SK-N-SH (cell line): ENCODE data around the gene JAML. TPM values are rescaled to one million over a fixed set of nuclear protein-coding genes. Genes with fewer than 3 reads are reported as not detected.

Experiments
- CTCF ChIA-PET: fragments of 300-600, 350-600 bp; formaldehyde crosslinking; extraction: SDS; loops from one replicate; lab custom pipeline; 2021; lab: Yijun Ruan, JAX
- POLR2A ChIA-PET: fragments of 350-600 bp; sonication (Branson Sonifier 250); formaldehyde crosslinking; extraction: SDS; loops from one replicate; lab custom pipeline; 2020; ENCODE audit warnings: antibody characterized with exemption, inconsistent platforms; lab: Yijun Ruan, JAX
- DNase-seq: peaks from one replicate; pipeline ENCODE4 v3.0.0; 2012
- H2AFZ ChIP-seq: fragments of 200-600 bp; sonication (generic); 2 replicates; pipeline ENCODE4 v1.8.1; 2016; ENCODE audit warnings: antibody characterized with exemption, mild to moderate bottlenecking, low read depth
- H3F3A ChIP-seq: fragments of 200-600 bp; sonication (generic); replicated peaks from 2 replicates; pipeline ENCODE3; 2016; ENCODE audit warnings: antibody characterized with exemption, mild to moderate bottlenecking; ENCODE audit not compliant: insufficient read depth
- H3K27ac ChIP-seq, 2 experiments: fragments of 200-500 bp in 1 of 2; fragments of 200-600 bp in 1 of 2; sonication (Bioruptor generic) in 1 of 2; sonication (generic), shearing (Covaris generic) in 1 of 2; 2 replicates each; pipeline versions ENCODE4 v1.5.1 to v1.6.1; 2014 to 2016; ENCODE audit warnings: low read depth in 2 of 2, inconsistent platforms in 1 of 2, low read length in 1 of 2, mild to moderate bottlenecking in 1 of 2, mixed read lengths in 1 of 2
- H3K27me3 ChIP-seq: fragments of 200-600 bp; sonication (generic), shearing (Covaris generic); 2 replicates; pipeline ENCODE4 v1.6.1; 2016; ENCODE audit warnings: mixed run types; ENCODE audit not compliant: insufficient read depth
- H3K36me3 ChIP-seq, 2 experiments: fragments of 200-500 bp in 1 of 2; fragments of 200-600 bp in 1 of 2; sonication (Bioruptor generic) in 1 of 2; sonication (generic) in 1 of 2; replicated peaks in 1 of 2; 2 replicates each; pipeline versions ENCODE3 to v1.5.1; 2014 to 2016; ENCODE audit warnings: low read length in 1 of 2, mild to moderate bottlenecking in 1 of 2; ENCODE audit not compliant: insufficient read depth in 2 of 2, control insufficient read depth in 1 of 2
- H3K4me1 ChIP-seq, 2 experiments: fragments of 200-500 bp in 1 of 2; fragments of 200-600 bp in 1 of 2; sonication (Bioruptor generic) in 1 of 2; sonication (generic), shearing (Covaris generic) in 1 of 2; 2 replicates each; pipeline versions ENCODE4 v1.5.1 to v1.6.1; 2014 to 2016; ENCODE audit warnings: low read depth in 1 of 2, low read length in 1 of 2, mixed run types in 1 of 2; ENCODE audit not compliant: insufficient read depth in 2 of 2, control insufficient read depth in 1 of 2
- H3K4me2 ChIP-seq: fragments of 200-600 bp; sonication (generic), shearing (Covaris generic); 2 replicates; pipeline ENCODE4 v1.6.1; 2017; ENCODE audit warnings: mixed run types
- H3K4me3 ChIP-seq, 2 experiments: fragments of 200-500 bp in 1 of 2; fragments of 200-600 bp in 1 of 2; sonication (Bioruptor generic) in 1 of 2; sonication (generic), shearing (Covaris generic) in 1 of 2; 2 replicates each; pipeline versions ENCODE4 v1.5.1 to v1.8.1; 2014 to 2016; ENCODE audit warnings: low read depth in 2 of 2, inconsistent platforms in 1 of 2, low read length in 1 of 2, mild to moderate bottlenecking in 1 of 2, mixed read lengths in 1 of 2, moderate library complexity in 1 of 2
- H3K79me2 ChIP-seq: fragments of 200-600 bp; sonication (generic); 2 replicates; pipeline ENCODE4 v1.8.1; 2017; ENCODE audit warnings: mild to moderate bottlenecking; ENCODE audit not compliant: insufficient read depth
- H3K9ac ChIP-seq: fragments of 200-600 bp; sonication (generic); 2 replicates; pipeline ENCODE4 v1.6.1; 2017; ENCODE audit warnings: mixed run types
- H3K9me2 ChIP-seq: fragments of 200-600 bp; sonication (generic); 2 replicates; pipeline ENCODE4 v1.6.1; 2017; ENCODE audit warnings: mixed run types
- H3K9me3 ChIP-seq: fragments of 200-600 bp; sonication (generic); 2 replicates; pipeline ENCODE4 v1.6.1; 2017; ENCODE audit warnings: mixed run types, mild to moderate bottlenecking, moderate library complexity
- H4K20me1 ChIP-seq: fragments of 200-600 bp; sonication (generic); 2 replicates; pipeline ENCODE4 v1.6.1; 2017; ENCODE audit warnings: mild to moderate bottlenecking, mixed run types; ENCODE audit not compliant: insufficient read depth
- CHD2 ChIP-seq: fragments of 150-350 bp; IDR thresholded peaks from 2 replicates; pipeline ENCODE4 v1.6.1; 2018; ENCODE audit warnings: low read length; ENCODE audit not compliant: partially characterized antibody
- CTCF ChIP-seq: fragments of 200-600 bp; sonication (generic); IDR thresholded peaks from 2 replicates; pipeline ENCODE4 v1.6.1; 2017; ENCODE audit warnings: antibody characterized with exemption, mild to moderate bottlenecking, moderate library complexity
- EP300 ChIP-seq, 2 experiments: IDR thresholded peaks; 2 replicates each; pipeline versions ENCODE4 v1.4.0 to v1.6.1; 2012; ENCODE audit warnings: borderline replicate concordance in 1 of 2, low read depth in 1 of 2, low read length in 1 of 2
- MEF2A ChIP-seq: IDR thresholded peaks from 2 replicates; pipeline ENCODE4 v1.4.0; 2012; ENCODE audit warnings: low read depth, borderline replicate concordance
- NRF1 ChIP-seq: IDR thresholded peaks from 2 replicates; pipeline ENCODE4 v1.6.1; 2012; ENCODE audit warnings: low read depth, mild to moderate bottlenecking, low read length
- PBX3 ChIP-seq: IDR thresholded peaks from 2 replicates; pipeline ENCODE4; 2012
- RAD21 ChIP-seq: IDR thresholded peaks from 2 replicates; pipeline ENCODE4 v1.6.1; 2012; ENCODE audit warnings: mild to moderate bottlenecking, low read length
- REST ChIP-seq: IDR thresholded peaks from 2 replicates; pipeline ENCODE4 v1.6.1; 2012; ENCODE audit warnings: mild to moderate bottlenecking, low read depth, low read length, moderate library complexity
- RXRA ChIP-seq: IDR thresholded peaks from 2 replicates; pipeline ENCODE4 v1.4.0; 2012; ENCODE audit warnings: low read depth, mild to moderate bottlenecking, borderline replicate concordance
- SMC3 ChIP-seq: IDR thresholded peaks from 2 replicates; pipeline ENCODE4 v1.6.1; 2012; ENCODE audit warnings: low read depth, low read length, improper control_type of control experiment
- TAF1 ChIP-seq: IDR thresholded peaks from 2 replicates; pipeline ENCODE4 v1.6.1; 2012; ENCODE audit warnings: low read depth, mild to moderate bottlenecking, low read length, moderate library complexity, borderline replicate concordance
- TEAD4 ChIP-seq: IDR thresholded peaks from 2 replicates; pipeline ENCODE4 v1.4.0; 2012; ENCODE audit warnings: mild to moderate bottlenecking, borderline replicate concordance; ENCODE audit not compliant: insufficient read depth
- USF1 ChIP-seq: IDR thresholded peaks from 2 replicates; pipeline ENCODE4 v1.4.0; 2012; ENCODE audit warnings: low read depth, borderline replicate concordance
- WGBS: methylation state at CpG from one replicate; pipeline ENCODE4 v1.1.6; 2017; ENCODE audit warnings: low lambda C conversion rate; 5-methylcytosine and 5-hydroxymethylcytosine counted together
- polyA plus RNA-seq, 3 experiments: library from polyadenylated mRNA; depleted of rRNA; stranded (reverse); fragments of >200 nt; gene quantifications; 2 replicates each; pipeline ENCODE4 v1.2.3, GENCODE V29; 2012
- TF ChIP-seq, protein P1 (sequence below): IDR thresholded peaks from 2 replicates; pipeline ENCODE4 v1.4.0; 2012; ENCODE audit warnings: low read depth

Gene JAML
- polyA plus RNA-seq, 1 of the 3 experiments (the other 2 are of a cell fraction): not detected

DNA sequence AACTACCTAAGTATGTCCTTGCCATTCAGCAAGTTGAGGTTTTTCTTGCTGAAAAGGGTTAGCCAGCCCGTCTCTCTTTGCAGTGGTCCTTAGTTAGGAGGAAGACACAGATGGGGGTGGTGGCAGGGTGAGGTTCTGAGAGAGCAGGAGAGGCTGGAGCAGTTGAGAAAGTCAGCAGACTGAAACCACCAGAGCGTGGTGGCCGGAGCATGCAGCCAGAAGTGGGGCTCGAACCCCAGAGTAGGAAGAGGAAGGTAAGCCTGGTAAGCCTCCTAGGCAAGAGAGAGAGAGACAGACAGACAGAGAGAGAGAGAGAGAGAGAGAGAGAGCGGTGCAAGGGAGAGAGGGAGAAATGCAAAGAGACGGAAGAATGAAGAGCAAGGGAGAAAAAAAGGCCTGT lies 63.0 kb downstream of the JAML start:
- Histone ChIP-seq H3K9me3 (no peaks in the 10 kb centered on the region), H3K4me3 (no peak overlapping the region), H3K27ac (no peak overlapping the region), H3K4me1 (no peaks in the 10 kb centered on the region; a peak in 1 of 4 replicates), H3K4me2 (no peak overlapping the region), H3K27me3 (peaks cover 55% of the 10 kb centered on the region), H3K36me3 (no peaks in the 10 kb centered on the region), H3K9ac (no peak overlapping the region), H3F3A (no peaks in the 10 kb centered on the region), H4K20me1 (no peaks in the 10 kb centered on the region), H3K9me2 (no peaks in the 10 kb centered on the region), H3K79me2 (no peaks in the 10 kb centered on the region), H2AFZ (no peak overlapping the region)
- TF ChIP-seq MEF2A: no peak
- no peak for TF ChIP-seq RXRA
- no peak for TF ChIP-seq NRF1
- TF ChIP-seq EP300 (IDR thresholded peaks at IDR 0.05; ENCODE audit: borderline replicate concordance in 1 of 2, low read depth in 1 of 2, low read length in 1 of 2): no peak
- TF ChIP-seq REST: no peak
- 31% methylated on average over 6 of the region's 6 CpGs for WGBS
- CTCF ChIA-PET: interaction anchor here (0.9 to 1.6 kb wide), 2 partner anchors 10 to 17 kb away, joined by 4 to 9 read pairs; no protein-coding TSS in a partner anchor
- no peak for DNase-seq
- POLR2A ChIA-PET: no interaction called here

DNA sequence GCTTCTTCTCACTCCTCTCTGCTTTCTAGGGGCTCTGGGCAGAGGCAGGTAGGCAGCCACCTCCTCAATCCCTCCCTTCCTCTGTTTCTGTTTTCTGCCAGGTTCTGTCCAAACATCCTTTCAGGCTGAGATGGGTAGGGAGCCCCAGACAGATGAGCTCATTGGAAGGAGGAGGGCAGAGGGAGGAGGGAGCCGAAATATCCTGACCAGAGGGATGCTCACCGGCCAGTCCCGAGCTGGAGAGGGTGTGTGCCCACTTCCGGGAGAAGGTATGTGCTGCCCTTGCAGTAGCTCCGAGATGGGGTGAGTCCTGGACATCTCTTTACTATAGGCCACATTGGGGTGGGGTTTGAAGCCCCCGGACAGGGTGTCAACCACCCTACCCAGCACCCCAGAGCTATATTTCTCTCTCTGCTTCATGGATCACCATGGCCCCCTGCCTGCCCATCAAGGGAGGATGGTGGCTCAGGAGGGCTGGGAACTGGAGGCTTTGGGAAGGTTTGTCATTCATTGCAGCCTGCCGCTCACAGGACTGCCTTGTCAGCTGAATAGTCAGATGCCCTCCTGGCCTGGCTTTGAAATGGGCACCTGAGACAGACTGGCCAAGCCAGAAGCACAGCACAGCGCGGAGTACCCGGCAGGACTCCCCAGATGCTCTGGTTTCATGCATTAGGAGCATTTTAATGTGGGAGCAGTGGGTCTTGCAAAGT lies 67.5 kb downstream of the JAML start:
- Histone ChIP-seq H3K36me3 (no peaks in the 10 kb centered on the region), H3F3A (no peaks in the 10 kb centered on the region), H3K27me3 (peaks cover 75% of the 10 kb centered on the region), H3K79me2 (no peaks in the 10 kb centered on the region), H3K4me1 (peaks cover 0 to 11% of the 10 kb centered on the region in 2 experiments; a peak in 1 of 4 replicates), H3K4me3 (no peak overlapping the region), H4K20me1 (no peaks in the 10 kb centered on the region), H3K9me3 (no peaks in the 10 kb centered on the region), H3K9me2 (no peaks in the 10 kb centered on the region), H3K4me2 (no peak overlapping the region), H3K9ac (no peak overlapping the region), H2AFZ (no peak overlapping the region), H3K27ac (no peak overlapping the region)
- no peak for DNase-seq
- ChIA-PET CTCF (interaction anchor here (1.5 to 6.0 kb wide), 5 partner anchors 10 to 21 kb away, joined by 6 to 84 read pairs (median 10); no protein-coding TSS in a partner anchor), POLR2A (no interaction called here)
- WGBS: 54% methylated on average over 9 of the region's 10 CpGs
- TF ChIP-seq TAF1 (no peak), CTCF (no peak), RAD21 (no peak), USF1 (no peak), PBX3 (no peak), TEAD4 (no peak), CHD2 (no peak), SMC3 (no peak)
- TF ChIP-seq, protein P1, sequence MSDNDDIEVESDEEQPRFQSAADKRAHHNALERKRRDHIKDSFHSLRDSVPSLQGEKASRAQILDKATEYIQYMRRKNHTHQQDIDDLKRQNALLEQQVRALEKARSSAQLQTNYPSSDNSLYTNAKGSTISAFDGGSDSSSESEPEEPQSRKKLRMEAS: no peak
- TF ChIP-seq, all 33 proteins: peak for 0
